EL (cell line): ENCODE results near the gene UMAD1.
A peak's percentile ranks its signal among the peaks of the same experiment; 100 is the strongest.

Experiments
- DNase-seq: peaks from one replicate; pipeline ENCODE4 v3.0.0-alpha.2; 2016

The UMAD1 gene

DNA sequence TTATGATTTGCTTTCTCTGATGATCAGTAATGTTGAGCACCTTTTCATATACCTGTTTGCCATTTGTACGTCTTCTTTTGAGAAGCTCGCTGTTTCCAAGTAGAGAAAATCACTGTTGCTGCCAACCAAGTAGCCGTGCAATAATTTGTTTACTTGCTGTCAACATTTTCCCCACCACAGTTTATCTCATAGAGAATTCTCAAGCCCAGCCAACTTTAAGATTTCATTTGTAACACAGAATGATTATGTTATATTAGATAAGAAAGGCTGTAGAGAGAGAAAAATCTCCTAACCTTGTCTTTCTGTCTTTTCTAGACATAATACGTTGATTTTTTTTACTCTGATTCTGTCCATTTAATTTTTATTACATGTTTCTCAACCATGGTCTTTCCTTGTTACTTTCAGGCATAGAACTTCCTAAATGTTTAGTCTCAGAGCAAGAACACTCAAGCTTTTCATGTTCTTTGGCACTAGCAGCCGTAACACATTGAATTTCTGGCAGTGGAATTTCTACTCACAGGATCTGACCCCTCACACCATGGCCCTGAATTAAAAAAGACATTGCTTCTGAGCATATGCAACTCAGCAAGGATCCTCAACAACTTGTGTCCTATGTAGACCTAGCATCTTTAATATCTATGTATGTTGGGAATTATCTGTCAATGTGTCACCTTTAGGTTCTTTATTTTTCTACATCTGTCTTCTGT is 54.7 kb downstream of the UMAD1 start:
- no peak for DNase-seq

DNA sequence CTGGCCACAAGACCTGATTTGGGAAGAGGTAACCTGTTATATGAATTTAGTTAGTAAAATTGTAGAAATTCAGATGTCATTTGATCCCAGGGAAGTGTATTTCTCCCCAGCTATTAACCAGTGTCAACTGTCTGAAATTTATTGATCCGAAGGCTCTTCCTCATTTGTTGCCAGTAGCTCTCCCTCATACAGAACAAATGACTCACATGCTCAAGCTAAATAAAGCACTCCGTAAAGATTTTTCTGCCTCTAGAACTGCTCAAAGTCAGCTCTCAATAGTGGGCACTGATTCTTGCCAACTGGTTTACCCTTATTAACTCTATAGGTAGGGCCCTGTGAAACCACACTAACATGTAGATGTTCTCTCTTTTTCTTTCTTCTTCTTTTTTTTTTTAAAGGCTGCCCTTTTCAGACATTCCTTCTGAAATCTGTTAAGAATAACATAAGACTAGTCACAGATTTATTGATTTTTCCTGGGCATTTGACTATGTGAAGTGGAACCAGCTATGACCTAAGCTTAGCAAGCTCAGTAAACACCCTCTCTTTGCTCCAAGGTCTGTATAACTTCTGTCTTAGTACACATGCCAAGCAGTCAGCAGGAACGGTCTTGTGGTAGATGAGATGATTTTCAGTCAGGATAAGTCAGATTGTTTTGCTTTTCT is 56.0 kb downstream of the UMAD1 start:
- DNase-seq: peak; percentile 56

DNA sequence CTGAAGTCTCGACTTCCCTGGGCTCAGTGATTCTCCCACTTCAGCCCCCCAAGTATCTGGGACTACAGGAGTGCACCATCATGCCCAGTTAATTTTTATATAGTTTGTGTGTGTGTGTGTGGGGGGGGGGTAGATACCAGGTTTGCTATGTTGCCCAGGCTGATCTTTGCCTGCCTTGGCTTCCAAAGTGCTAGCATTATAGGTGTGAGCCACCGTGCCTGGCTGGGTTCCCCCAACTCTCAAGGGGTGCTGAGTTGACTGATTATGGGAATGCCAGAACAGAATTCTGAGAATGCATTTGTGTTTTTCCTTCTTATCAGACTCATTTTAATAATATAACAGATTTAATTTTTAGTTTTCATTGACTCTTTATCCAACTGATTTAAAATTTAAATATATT is 58.4 kb downstream of the UMAD1 start:
- no peak for DNase-seq

DNA sequence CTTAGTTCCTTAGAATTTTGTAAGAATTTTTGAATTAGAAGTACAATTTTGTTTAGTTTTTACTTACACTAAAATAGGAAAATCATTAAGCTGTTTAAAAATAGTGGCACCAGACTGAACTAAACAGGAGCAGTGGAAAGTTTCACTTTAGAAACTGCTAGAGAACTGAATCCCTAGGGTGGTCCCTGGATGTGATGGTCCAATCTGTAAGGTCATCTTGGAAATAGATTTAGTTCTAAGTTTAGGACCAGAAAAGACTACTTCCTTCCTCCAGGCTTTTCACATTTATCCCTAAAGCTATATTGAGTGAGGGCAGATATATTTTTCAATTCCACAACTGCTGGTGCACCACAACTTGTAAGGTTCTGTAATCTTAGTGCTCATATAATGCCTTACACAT is 58.8 kb downstream of the UMAD1 start:
- DNase-seq: no peak

DNA sequence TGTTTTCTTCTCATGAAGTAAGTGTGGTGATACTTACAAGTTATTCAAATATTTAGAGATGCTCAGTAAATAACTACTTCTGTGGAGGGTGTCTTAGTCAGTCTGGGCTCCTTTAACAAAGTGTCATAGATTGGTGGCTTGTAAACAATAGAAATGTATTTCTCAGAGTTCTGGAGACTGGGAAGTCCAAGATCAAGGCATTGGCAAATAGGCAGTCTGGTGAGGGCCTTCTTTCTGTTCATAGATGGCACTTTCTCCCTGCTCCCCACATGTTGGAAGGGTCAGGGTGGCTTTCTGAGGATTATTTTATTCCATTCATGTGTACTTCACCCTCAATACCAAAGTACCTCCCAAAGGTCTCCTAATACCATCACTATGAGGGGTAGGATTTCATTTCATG is 59.4 kb downstream of the UMAD1 start:
- no peak for DNase-seq

DNA sequence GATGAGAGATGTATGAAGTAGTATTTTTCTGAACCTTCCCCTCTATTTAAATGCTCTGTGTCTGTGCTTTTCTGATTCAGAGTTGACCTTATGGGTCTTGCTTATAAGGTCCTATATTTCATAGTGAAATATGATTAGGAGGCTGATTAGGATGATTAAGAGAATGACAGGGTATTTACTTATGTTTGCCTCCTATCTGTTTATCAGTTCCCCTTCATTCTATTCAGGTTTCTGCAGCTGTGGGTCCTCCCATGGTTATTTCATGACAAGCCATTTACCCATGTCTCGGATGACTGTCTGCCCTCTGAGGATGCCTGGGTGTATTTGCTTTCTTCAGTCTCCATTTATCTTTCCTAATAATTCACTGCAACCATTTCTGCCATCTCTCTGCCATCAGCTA is 61.0 kb downstream of the UMAD1 start:
- no peak for DNase-seq

DNA sequence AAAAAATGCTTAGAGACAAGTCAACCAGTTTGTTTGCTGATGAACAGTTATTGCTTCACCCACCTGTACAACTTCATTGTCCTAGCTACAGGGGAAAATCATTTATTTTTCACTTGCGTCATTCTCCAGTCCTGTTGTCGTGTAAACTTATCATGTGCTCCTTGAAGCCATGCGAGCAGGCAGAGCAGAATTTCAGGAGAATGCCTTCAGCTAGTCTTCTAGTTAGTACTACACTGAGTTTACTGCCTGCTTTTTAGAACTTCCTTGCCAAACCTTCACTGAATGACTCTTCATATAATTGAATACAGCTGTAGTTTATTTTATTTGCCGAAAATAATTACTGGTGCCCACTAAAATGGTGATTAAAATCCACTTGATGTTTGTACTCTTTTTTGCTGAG is 62.3 kb downstream of the UMAD1 start:
- DNase-seq: no peak

DNA sequence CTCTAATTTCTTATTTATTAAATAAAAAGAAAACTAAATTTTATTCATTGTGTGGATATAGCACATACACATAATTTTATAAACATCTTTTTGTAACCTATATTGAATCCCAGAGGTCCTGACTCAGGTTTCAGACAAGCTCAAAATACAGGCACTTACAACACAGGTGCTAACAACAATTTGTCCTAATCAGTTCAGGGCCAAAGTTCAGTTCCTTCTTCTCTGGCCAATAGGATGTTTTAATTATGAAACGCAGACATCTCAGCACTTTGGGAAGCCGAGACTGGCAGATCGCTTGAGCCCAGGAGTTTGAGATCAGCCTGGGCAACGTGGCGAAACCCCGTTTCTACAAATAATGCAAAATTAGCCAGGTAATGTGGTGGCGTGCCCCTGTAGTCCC is 62.9 kb downstream of the UMAD1 start:
- DNase-seq: no peak

DNA sequence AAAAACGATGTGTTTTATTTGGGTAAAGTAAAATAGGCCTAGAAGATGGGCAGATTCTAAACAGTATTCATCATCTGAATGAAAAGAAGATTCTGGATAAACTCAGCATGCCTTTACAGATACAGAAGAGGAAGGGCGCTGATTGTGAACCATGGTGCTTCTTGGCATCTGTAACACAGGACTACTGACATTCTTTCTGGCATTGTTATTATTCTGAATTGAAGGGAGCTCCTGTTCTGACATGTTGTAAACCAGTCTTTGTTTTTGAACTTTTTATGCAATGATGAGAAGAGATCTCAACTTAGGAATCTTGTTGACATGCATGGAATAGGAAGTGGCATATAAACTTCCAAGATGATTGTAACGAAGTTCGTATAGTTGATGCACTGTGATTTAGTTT is 64.3 kb downstream of the UMAD1 start:
- no peak for DNase-seq

DNA sequence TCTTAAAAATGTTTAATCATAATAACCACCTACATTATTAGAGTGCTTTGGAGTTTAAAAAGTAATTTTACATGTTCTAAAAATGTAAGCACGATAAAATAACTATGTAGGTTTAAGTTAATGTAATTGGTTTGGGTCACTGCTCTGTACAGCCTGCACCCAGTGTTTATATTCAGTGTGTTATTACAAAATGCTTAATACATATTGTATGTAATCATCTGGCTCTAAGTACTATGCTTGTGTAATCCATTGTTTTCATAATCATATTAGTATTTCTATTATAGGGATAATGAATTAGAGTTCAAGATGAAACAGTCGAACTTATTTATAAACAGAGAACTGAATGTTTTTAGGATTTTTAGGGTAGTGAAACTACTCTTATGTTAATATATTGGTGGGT is 64.8 kb downstream of the UMAD1 start:
- no peak for DNase-seq

DNA sequence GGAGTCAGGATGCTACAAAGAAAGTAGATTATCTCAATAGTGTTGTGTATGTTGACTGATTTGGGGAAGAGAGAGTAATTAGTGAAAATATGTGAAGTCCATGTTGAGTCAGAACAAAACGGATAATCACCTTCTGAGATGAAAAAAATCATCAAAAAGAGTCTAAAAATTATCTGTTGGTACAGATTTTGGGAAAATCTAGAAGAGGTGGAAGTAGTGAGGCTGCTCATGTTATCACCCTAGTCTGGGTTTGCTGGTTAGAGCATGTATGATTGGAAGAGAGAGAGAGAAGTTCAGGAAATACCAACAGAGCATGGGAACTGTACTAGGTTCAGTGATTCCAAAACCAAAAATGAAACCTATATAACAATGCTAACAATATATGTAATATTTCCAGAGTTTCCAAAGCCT is 65.6 kb downstream of the UMAD1 start:
- DNase-seq: no peak

DNA sequence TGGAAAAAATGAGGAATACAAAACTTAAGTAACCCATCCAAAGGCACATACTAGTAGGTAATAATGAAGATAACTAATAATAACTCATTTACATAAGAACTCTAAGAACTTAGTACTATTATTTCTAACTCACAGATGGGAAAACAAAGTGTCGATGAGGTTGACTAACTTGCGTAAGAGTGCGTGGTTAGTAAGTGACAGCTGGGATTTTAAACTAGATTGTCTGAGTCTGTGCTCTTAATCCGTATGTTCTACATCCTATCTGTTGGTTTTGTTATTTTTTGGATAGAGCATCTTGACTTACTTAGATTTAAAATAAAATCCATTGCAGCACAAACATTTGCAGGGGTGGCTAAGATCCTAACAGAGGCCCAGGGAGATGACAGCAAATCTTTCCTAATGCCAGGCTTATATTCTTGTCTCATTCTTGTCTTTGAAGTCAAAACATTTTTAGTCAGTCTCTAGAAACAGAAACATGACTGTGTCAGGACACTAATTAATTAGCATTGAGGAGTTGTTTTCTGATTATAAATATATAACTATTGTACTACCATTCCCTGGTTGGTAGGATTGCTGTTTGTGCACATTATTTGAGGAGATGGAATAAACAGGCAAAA is 66.1 kb downstream of the UMAD1 start:
- no peak for DNase-seq

DNA sequence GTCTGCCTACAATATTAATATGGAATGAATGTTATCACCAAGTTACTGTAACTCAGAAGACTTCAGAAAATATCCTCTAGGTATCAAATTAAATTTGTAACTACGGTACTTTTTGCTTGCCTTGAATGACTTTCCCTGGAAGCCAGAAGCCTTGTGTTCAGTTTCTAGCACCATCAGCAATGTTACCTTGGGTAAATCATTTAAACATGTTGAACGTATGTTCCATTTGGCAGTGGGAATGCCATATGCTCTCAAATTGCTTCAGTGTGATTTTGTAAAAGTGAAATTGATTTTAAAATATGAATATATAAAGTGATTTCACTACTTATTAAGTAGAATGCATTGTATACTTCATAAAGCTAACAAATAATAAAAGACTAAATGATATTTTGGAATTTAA is 66.7 kb downstream of the UMAD1 start:
- DNase-seq: no peak

DNA sequence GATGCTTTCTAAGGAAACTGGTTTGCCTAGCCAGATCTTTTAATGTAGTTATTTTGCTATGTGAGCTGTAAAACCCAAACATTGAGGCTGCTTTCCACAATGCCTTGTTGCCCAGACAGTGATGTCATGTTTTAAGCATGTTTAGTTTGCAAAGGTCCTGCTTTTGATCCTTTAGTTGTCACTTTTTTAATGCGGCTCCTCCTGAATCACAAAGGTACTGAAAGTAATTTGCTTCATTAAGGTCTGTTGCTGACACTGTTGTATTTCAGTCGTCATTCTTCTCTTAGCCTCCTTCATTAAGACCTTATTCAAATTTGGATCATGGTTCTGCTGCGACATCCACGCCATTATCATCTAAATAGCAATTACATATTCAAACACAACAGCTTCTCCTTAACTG is 67.3 kb downstream of the UMAD1 start:
- peak; percentile 34 for DNase-seq

DNA sequence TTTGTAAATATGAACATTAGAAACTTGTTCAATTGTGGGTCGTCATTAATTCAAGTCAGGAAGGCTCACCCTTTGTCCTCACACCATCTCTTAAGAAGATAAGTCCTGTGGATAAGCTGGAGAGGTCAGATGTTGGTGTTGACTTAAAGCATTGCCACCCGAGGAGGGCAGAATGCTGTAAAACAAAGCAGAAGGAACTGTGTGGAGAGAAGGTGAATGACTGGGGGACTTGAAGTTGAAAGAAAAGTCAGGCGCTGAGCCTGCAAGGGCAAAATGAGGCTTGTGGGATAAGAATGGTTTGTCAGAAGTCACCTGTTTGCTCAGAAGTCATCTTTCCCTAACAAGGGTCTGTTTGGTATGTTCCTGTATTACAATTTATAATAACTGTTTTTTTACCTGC is 68.7 kb downstream of the UMAD1 start:
- DNase-seq: no peak

DNA sequence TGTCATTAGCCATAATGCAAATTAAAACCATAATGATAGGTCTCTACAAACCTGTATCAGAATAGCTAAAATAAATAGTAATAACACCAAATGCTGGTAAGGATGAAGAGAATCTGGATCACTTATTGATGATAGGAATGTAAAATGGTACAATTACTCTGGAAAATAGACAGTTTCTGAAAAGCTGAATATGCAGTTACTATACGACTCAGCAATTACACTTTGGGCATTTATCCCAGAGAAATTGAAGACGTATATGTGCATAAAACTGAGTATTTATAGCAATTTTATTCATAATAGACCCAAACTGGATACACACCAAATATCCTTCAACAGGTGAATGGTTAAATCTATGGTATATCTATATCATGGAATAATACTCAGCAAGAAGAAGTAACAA is 69.9 kb downstream of the UMAD1 start:
- DNase-seq: no peak

DNA sequence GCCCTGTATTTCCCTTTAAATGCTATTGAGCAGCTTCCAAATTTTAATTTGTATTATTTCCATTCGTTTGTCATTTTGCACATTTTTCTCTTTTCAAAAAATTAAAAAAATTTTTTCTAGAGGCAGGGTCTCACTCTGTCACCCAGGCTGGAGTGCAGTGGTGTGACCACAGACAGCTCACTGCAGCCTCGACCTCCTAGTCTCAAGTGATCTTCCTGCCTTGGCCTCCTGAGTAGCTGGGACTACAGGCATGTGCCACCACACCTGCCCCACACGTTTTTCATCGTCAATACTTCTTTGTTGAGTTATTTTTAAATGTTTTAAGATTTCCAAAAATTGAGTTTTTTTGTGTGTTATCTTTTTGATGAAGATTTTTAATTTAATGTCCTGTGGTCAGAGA is 73.2 kb downstream of the UMAD1 start:
- DNase-seq: no peak

DNA sequence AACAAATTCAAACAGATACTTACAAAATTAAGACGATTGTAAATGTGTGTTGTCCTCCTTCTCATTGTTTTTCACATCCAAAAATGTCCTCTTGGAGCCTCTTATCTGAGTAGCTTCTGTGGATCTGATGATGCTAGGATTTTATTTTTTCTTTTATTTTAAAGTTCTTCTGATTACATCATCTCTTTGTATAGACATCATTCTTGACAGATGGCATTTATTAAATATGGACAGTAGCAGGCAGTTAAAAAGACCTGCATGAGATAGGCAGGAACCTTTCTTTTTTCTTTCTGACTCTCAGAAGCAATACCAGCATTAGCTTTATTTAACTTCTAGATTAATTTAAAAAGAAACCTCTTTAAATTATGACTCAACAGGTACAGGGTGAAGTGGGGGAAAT is 77.9 kb downstream of the UMAD1 start, which contains the start of gene RPA3:
Gene RPA3 (minus strand): TSS at position 116 of the 400 bp plus-strand sequence. CDS start 78,189 bp downstream, outside the sequence.
- DNase-seq: no peak

DNA sequence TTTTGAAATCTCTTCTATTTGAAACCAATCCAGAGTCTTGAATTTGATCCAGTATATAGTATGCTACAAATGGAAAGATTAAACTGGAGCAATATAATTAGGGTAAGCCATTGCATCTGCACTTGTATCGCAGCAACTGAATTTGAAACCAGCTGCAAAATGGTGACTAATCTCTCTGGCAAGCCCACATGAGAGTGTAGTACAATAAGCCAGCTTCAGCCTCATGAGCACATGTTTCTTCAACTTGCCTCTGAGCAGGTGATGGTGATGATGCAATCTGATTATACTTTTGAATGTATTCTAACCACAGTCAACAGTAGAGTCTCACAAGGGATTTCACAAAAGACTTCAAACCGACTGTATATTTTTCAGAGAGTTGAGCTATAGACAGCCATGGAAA is 78.7 kb downstream of the UMAD1 start:
- peak; percentile 71 for DNase-seq

DNA sequence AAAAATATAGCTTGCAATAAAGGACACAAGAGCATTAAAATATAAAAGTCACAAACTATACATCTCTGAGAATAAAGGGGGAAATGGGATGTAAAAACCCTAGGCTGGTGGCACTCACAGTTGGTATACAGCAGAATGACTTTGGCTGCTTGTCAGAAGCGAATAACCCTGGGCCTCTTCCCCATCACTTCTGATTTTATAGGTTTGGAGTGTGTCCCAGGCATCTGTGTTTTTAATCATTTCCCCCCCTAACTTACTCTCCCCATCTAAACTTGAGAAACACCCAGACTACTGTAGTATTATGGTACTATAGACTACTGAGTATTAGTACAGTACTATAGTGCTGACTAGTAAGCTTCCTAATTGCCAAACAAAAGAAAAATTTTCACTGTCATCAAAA is 79.6 kb downstream of the UMAD1 start:
- DNase-seq: no peak

DNA sequence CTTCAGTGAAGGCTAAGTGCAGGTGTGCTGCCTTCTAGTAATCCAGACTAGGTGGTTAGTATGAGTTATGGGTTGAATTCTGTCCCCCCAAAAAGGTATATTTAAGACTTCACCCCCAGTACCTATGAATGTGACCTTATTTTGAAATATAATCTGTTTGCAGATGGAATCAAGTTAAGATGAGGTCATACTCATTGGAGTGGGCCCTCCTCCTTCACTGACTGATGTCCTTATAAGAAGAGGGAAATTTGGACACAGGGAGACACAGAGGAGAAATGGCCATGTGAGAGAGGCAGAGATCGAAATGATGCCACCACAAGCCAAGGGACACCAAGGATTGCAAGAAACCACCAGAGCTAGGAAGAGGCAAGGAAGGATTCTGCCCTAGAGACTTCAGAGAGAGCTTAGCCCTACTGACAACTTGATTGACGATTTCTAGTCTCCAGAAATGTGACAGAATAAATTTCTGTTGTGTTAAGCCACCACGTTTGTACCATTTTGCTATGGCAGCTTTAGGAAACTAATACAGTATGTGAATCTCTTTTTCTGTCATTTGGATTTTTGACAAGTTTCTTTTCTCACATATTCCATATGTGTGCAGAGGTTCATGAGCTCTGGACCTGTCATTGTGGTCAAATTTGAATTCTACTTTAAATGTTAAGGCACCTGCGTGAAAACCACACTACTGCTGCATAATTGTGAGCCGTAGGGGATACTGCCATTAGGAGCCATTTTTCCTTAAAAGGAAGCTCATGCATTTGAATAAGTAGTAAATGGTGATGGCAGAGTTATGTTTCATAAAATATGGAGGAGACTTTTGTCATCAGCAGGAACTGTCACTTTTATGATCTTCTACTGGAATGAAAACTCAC is 80.4 kb downstream of the UMAD1 start:
- DNase-seq: no peak

DNA sequence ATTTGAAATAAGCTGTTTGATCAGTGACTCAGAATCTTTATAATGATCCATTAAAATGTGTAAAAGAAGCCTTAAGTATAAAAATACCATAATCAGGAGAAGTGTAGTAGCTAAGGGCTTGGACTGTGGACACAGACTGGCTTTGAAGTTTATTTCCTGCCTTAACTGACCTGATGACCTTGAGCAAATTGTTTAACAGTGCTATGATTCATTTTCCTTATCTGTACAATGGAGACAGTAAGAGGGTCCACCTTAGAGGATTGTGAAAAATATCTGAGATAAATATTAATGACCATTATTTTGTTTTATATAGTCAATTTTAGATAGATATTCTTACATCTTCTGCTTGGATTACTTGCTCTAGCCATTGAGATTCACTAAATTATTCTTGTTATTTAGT is 91.2 kb downstream of the UMAD1 start:
- DNase-seq: no peak

DNA sequence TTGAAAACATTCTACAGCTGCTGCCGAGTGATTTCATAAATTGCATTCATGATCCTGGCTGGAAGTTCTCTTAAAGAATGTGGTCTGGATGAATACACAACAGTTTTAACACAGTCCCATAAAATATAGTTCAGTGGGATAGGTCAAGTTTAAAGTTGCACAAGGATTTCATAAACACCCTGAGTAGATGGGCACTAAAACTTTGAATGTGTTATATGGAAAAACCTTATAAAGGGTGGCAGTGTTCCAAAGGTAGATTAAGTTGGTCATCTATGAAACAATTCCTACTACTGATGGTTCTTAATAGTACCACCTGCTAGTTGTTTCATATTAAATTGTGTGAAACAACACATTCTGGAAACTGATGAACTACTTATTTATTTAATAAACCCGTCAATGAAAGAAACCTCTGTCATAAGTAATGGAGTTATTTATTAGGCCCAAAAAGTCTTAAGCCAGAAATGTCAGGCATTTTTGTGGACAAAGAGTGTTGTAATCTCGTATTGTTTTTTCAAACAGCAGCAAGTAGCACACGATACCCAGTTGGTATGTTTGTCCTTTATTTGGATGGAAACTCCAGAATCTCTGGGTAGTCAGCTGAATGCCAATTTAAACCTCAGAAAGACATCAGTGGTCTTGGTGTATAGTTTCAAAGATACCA is 92.2 kb downstream of the UMAD1 start:
- peak; percentile 45 for DNase-seq
